IMR-90 (cell line): ENCODE results near the gene ACTN1.

Experiments
- POLR2A ChIP-seq: IDR thresholded peaks from 2 replicates; pipeline ENCODE4 v1.6.1; 2012; ENCODE audit warnings: mild to moderate bottlenecking, low read depth, low read length
- TF ChIP-seq, protein P1 (sequence below): fragments of 150-350 bp; IDR thresholded peaks from 2 replicates; pipeline ENCODE4 v1.6.1; 2017; ENCODE audit warnings: mild to moderate bottlenecking, antibody characterized with exemption, low read length, low read depth

- no peak for TF ChIP-seq POLR2A
- TF ChIP-seq, protein P1, sequence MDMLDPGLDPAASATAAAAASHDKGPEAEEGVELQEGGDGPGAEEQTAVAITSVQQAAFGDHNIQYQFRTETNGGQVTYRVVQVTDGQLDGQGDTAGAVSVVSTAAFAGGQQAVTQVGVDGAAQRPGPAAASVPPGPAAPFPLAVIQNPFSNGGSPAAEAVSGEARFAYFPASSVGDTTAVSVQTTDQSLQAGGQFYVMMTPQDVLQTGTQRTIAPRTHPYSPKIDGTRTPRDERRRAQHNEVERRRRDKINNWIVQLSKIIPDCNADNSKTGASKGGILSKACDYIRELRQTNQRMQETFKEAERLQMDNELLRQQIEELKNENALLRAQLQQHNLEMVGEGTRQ: 0 out of 2 replicates have a peak, but pooled peaks have one; percentile 20
Observed at GRCh38 chr14:68976160-68977067, 2.7 kb downstream of the ACTN1 start.
